Endometrial microvascular endothelial cells (primary cell): ENCODE data around the gene TRIM61. TPM values are rescaled to one million over a fixed set of nuclear protein-coding genes. Genes with fewer than 3 reads are reported as not detected.
"Not testable (repeated sequence)": the region's sequence is repeated elsewhere in the genome, so short reads cannot be mapped to it uniquely, and the experiment has no call there.

ENCODE experiments used
- in situ Hi-C: cut with HindIII; loops from 2 replicates; pipeline ENCODE4 v1.10.0; 2017; ENCODE audit warnings: low sequenced_read_pairs, low pct_unique_long_range_greater_than_20kb; ENCODE audit errors: inconsistent ontology term
- total RNA-seq: library from RNA; depleted of rRNA; stranded (reverse); fragments of >200 nt; gene quantifications from one replicate; pipeline ENCODE4 v1.2.3, GENCODE V29; 2015; ENCODE audit errors: inconsistent ontology term

The TRIM61 gene
- total RNA-seq, 1 donor from 2014 or later, result not detected

DNA sequence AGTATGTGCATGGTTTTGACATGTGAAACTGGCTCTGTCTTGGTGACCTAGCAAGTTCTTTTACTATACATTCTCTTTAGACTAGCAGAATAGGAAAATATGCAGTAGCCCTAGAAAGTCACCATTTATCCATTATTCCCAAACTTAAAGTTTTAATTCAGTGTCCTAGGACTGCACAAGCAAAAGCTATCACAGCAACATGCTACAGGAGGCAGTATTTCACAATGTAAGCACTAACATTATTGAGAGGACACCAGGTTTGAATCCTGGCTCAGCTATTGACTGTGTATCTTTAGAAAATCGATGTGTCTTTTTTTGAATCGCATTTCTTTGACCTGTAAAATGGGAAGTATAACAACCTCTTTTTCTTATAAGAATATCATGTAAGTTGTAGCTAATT is 5.5 kb downstream of the TRIM61 start:
- in situ Hi-C loops, result not testable (repeated sequence)

DNA sequence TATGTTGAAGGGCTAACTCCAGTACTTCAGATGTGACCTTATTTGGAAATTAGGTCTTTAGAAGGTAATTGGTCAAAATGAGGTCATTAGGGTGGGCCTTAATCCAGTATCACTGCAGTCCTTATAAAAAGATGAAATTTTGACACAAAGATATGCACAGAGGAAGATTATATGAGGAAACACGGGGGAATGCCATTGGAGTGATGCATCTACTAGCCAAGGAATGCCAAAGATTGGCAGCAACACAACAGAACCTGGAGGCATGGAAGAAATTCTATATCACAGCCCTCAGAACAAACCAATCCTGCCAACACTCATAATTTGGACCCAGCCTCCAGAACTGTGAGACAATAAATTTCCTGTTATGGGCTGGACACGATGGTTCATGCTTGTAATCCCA is 17.6 kb downstream of the TRIM61 start:
- in situ Hi-C loops, result no loop called here

DNA sequence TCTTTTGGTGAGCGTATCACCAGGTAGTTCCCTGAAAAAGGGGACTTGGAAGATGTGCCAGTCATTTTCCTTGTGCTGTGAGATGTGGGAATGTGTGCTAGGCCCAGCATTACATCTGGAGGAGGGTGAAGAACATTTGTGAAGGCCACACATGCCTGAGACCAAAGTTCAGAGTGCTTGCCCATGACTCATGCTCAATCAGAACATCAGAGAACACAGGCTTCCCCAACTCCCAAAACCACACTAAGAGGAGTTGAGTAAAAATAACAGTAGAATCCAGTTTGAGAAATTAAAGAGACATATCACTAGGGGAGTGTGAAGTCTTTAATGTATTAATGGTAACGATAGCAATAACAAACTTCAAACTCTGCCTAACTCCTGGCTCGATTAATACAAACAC is 18.0 kb downstream of the TRIM61 start:
- in situ Hi-C loops, result not testable (repeated sequence)

DNA sequence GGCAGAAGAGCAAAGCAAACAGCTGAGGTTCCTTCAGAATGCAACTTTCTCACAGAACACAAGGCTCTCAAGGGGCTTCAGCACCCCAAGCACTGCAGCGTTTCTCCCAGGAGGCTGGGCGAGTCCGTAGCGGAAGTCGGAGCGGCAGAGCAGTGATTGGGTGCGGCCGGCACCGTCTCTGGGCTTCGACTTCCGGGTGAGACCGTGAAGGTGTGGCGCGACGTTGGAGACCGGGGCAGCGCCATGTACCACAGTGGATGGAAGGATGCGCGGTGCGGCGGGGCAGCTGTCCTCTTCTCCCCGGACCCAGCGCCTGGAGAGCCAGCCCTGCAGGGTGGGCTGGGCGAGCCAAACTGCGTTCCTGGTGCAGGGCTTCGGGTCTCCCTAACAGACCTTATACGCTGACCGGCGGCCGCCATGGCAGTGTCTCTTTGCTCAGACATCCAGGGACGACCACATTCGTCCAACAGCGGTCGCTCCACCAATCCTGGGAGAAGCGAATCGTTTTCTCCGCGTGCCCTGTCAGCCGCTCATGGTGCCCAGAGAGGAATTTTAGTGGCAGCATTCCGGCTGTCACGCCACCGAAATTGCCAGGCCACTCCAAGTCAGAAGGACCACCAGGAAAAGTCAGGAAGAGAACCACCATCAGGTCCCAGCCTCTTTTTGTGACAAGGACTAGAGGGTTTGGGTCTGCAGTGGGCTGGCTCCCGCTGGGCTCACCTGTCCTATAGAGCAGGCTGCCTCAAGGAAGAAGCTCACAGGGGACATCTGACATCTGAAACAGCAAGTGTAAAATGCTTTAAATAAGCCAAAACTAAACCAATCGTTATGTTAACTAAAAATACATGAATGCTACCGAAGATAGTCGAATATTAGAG is 20.5 kb downstream of the TRIM61 start:
- in situ Hi-C loops, result no loop called here

DNA sequence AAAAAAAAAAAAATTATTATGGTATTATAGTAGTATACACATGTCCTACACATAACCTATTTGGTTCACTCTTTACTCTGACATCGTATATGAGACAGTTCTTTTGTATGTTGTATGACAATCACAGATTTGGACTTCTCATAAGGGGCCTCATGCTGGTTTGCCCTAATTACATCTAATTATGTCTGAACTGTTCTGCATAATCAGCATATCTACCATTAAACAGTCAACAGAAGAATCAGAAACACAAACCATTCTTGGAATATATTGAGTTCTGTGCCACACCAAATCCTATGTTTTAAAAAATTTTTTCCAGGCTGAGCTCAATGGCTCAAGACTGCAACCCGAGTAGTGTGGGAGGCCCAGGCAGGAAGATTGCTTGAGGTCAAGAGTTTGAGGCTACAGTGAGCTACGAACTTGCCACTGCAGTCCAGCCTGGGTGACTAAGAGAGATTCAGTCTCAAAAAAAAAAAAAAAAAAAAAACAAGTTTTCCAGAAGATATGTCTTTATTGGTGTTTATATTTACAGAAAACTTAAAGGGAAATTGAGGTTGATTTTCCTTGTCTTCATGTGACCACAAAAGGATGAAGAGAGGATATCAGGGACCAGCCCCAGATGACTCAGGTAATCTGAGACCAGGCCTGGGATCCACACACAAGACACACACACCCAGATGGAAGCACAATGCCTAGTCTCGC is 22.2 kb downstream of the TRIM61 start:
- in situ Hi-C loops, result no loop called here

DNA sequence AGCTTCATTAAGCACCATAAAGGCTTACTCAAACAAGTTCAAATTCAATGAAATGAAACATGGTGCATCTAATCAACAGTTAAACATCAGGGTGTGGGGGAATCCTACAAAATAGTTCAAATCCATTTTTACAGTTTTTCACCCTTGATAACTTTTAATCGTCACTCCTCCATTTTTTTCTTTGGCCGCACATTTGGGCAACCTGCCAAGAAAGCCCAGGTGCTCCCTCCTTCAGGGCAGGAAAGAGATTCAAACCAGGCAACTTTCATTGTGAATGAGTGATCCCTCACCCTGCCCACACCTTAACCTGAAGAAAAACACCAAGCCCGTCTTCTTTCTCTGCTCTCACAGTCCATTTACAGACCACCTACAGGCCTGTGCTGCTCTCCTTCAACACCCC is 24.9 kb downstream of the TRIM61 start:
- in situ Hi-C loops, result no loop called here

DNA sequence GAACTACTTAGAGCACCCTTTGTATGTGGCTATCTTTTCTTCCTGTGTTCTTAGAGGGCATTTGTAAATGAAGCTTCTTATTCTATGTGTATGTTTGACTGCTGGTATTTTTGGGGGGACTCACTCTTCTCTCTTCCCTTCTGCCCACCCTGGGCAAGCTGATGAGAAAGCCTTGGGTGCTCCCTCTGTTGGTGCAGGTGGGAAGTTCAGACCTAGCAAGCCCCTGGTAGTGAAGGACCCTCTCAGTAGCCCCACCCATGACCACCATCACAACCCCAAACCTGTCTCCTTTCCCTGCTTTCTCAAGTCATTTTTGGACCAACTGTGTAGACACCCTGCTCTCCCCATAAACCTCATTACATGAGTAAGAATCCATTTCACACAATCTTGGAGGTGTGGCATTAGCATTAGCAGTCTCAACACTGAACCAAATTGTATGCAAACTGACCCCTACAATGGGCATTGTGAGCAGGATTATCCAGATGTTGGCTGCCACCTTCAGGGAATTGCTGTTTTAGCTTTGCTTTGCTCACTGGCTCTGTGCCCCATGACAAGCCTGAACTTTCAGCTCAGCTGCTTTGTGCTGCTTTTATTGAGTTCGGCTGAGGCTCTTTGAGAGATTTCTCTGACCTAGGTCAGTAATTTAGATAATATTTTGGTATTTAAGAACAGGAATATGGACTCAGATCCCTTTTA is 27.9 kb downstream of the TRIM61 start:
- in situ Hi-C loops, result no loop called here

DNA sequence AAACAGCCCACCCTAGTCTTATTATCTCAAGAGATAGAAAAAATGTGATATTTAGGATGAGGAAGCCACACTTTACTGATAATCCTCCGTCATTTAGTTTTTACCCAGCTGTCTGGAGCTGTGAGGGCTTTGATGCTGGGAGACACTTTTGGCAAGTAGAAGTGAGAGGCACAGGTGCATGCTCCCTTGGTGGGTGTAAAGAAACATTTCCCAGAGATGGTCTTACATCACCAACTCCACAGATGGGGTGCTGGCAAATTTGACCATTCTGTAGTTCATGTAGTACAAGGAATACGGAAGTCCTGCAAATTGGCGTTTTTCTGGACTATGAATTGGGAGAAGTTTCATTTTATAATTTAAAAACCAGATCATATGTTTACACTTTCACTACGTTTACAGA is 28.5 kb downstream of the TRIM61 start:
- in situ Hi-C loops, result no loop called here

DNA sequence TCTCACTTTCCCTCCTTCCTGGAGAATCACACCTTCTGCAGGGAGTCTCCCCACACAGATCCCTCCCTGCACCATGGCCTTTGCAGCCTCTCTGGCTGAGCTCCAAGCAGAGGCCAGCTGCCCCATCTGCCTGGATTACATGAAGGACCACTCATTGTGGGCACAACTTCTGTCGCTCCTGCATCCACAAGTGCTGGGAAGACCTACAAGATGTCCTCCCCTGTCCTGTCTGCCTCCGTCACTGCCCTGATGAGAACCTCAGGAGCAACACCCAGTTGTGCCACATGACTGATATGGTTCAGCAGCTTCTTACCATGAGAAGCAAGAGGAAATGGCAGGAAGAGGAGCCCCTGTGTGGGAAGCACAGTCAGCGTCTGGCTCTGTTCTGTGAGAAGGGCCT is 29.5 kb downstream of the TRIM61 start:
- in situ Hi-C loops, result not testable (repeated sequence)

DNA sequence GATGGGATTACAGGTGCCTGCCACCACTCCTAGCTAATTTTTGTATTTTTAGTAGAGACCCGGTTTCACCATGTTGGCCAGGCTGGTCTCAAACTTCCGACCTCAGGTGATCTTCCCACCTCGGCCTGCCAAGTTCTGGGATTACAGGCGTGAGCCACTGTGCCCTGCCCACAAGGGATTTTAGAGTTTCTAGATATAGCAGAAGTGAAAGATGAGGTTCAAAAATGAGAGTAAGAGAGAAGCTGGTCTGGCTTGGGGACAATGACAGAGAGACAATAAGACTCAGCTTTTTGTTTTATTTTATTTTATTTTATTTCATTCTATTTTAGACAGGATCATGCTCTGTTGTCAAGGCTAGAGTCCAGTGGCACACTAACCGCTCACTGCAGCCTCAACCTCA is 30.6 kb downstream of the TRIM61 start:
- in situ Hi-C loops, result no loop called here

DNA sequence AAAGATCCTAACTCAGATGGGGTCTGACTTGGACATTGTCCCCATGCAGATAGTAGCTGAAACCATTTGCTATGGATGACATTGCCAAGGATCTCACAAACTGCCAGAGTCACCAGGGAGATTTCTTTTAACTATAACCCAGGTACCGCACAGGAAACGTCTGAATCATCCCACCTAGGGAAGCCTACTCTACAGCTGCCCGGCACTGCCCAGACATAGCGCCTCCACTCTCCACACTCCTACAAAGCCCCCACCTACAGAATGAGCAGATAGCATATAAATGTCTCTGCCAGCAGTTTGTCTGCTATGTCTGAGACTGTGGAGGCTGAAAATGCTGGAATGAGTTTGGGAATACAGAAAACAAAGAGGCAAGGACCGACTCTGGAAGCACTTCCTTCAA is 32.3 kb downstream of the TRIM61 start:
- in situ Hi-C loops, result no loop called here

DNA sequence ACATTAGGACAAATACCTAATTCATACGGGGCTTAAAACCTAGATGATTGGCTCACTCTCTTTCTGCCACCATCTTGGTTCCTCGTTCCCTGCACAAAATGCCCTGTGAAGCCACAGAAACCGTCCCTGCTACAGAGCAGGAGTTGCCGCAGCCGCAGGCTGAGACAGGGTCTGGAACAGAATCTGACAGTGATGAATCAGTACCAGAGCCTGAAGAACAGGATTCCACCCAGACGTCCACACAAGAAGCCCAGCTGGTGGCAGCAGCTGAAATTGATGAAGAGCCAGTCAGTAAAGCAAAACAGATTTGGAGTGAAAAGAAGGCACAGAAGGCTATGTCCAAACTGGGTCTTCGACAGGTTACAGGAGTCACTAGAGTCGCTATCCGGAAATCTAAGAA is 34.3 kb downstream of the TRIM61 start:
- in situ Hi-C loops, result no loop called here

DNA sequence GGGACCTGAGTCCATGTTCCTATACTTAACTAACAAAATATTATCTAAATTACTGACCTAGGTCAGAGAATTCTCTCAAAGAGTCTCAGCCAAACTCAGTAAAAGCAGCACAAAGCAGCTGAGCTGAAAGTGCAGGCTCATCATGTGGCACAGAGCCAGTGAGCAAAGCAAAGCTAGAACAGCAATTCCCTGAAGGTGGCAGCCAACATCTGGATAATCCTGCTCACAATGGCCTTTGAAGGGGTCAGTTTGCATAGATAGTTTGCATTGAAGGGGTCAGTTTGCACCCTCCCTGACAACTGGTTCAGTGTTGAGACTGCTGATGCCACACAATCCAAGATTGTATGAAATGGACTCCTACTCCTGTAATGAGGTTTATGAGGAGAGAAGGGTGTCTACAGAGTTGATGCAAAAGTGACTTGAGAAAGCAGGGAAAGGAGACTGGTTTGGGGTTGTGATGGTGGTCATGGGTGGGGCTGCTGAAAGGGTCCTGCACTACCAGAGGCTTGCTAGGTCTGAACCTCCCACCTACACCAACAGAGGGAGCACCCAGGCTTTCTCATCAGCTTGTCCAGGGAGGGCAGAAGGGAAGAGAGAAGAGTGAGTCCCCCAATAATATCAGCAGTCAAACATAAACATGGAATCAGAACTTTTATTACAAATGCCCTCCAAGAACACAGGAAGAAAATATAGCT is 39.7 kb downstream of the TRIM61 start:
- in situ Hi-C loops, result no loop called here

DNA sequence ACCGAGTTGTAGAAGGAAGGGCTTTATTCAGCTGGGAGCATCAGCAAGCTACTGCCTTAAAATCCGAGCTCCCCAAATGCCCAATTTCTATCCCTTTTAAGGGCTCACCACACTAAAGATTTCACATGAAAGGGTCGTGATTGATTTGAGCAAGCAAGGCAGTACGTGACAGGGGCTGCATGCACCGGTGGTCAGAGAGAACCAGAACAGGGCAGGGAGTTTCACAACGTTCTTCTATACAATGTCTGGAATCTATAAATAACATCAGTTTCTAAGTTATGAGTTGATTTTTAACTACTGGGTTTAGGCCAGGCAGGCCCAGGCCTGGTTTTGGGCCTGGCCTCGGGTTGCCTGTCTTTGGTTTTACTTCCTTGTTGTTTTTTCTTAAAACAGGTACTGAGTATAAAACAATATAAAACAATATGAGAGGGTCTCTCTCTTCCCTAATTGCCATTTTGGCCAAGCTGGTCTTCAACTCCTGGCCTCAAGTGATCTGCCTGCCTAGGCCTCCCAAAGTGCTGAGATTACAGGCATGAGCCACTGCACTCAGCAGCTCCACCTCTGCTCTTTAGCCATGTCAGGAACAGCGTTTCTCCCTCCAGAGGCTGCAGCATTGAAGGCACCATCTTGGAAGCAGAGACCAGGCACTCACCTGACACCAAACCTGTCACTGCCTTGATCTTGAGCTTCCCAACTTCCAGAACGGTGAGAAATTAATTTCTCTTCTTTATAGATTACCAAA is 41.4 kb downstream of the TRIM61 start:
- in situ Hi-C loops, result not testable (repeated sequence)

DNA sequence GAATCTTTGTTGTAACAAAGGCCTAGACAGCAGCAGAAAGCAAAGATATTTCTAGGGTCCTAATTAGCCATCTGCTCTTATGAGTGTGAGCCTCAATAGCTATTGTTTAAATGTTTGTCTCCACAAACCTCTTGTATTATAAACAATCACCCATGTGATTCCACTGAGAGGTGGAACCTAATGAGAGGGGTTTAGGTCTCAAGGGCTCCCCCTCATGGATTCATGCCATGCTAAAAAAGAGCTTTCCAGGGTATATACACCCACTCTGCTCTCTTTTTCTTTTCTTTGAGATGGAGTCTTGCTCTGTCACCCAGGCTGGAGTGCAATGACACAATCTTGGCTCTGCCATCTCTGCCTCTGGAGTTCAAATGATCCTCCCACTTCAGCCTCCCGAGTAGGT is 42.1 kb downstream of the TRIM61 start:
- in situ Hi-C loops, result no loop called here

DNA sequence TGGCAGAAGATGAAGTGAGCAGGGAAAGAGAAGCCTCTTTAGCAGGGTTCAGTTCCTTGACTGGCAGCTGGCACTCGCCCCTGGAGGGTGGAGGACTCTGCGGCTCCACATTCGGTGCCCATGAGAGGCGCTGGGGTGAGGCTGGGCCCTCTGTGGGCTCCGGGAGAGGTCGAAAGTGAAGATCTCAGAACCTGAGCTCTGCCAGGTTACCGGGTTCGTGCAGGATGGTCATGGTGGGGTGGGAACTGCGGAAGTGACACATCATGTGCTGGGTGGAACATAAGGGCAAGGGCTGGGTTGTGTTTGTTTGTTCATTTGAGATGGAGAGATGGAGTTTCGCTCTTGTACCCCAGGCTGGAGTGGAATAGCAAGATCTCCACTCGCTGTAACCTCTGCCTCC is 44.2 kb downstream of the TRIM61 start:
- in situ Hi-C loops, result no loop called here

DNA sequence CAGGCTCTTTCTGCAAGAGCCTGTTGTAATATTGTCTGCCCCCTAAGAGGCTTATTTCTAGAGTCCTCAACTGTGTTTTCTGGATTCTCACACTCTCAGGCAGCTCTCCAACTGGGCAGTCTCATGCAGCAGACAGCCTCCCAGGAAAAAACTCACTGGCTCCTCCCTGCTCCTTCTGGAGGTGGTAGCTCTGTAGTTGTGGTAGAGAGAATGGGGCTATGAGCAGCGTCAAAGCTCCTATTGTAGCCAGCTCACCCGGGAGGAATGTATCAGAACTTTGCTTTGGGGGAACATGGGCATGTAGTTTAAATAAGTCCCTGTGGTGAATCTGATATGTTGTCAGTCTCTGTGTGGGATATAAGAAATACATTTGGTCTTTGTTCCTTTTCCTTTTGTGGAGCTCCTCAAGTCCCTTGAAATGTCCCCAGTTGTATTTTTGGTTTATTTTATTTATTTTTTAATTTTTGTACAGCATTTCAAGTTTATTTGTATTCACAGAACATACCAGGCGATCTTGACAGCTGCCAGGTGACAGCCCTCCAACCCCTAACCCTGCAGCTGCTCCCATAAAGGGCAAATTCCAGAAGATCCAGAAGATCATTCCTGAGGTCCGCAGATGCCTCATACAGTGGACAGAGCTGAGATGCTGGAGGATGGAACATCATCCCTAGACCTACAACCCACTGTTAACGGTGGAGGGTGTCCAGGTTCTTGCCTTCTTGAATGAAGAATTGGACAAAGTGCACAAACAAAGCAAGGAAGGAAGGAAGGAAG is 45.7 kb downstream of the TRIM61 start:
- in situ Hi-C loops, result no loop called here

DNA sequence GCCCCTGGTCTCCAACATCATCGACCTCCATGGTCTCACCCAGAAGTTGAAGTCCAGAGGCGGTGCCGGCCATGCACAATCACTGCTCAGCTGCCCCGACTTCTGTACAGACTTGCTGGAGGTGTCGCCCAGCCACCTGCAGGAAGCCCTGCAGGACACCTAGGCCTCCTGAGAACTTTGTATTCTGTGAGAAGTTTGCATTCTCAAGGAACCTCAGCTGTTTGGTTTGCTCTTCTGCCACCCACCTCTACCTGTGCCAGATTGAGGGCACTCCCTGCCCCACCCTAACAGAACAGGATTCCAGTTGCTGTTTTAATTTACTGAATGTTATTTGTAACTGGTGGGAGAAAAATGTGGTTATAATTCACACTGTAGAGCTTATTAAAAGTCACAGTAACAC is 46.8 kb downstream of the TRIM61 start:
- in situ Hi-C loops, result no loop called here
